PC-9 (cell line): ENCODE measurements around the gene KBTBD13.
A peak's percentile ranks its signal among the peaks of the same experiment; 100 is the strongest.

ENCODE experiments used
- CTCF ChIP-seq: fragments of 200-600 bp; sonication (generic); conservative IDR thresholded peaks from 2 replicates; pipeline ENCODE4 v1.6.1; 2017; ENCODE audit warnings: mixed run types, antibody characterized with exemption, mild to moderate bottlenecking, moderate library complexity
- EZH2 ChIP-seq: fragments of 200-600 bp; sonication (generic); IDR thresholded peaks from 2 replicates; pipeline ENCODE4 v1.8.0; 2017; ENCODE audit warnings: antibody characterized with exemption, low read depth

GRCh38 chr15:65101411-65101890 lies 24.9 kb downstream of the KBTBD13 start:
- peak; percentile 77 for TF ChIP-seq CTCF
- TF ChIP-seq EZH2, result no peak
